GM18861 (cell line): ENCODE results near the gene KIF6.

ENCODE experiments used
- ATAC-seq: cut with Tn5 transposase; IDR thresholded peaks from one replicate; pipeline ENCODE4 v1.9.1; 2021; ENCODE audit not compliant: unreplicated experiment

KIF6 gene

DNA sequence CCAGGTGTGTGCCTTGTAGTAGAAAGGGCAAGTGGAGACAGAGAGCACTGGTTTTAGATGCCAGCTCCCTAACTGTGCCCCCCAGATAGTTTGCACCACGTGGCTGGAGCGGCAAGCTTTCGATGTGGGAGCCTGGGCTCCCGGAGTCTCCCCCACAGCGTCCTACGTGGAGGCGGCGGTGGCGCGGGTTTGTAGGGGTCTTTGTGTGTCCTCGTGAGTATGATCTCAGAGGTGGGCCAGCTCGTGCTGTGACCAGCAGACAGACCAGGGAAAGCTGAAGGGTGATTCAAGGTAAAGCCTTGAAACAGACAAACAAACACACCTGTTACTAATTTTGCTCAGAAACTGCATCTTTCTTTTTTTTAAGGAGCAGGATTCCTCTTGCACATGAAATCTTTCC is 397.1 kb downstream of the KIF6 start:
- no peak for ATAC-seq

DNA sequence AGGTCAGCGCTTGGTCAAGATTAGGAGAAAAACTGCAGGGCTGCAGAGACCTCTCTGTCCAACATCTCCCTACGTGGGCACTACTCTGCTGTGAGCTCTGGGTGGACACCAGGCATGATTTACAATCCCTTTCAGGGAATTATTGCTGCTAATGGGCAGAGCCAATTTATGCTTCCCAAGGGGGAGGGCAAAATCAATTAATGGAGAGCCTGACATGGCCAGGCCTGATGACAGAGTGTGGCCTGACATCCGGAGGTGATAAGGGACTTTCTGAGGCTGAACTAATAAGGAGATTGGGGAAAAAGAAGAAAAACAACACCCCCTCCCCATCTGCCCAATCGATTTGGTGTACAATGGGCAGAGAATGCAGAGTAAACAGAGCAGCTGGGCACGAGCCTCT is 397.7 kb downstream of the KIF6 start:
- no peak for ATAC-seq

DNA sequence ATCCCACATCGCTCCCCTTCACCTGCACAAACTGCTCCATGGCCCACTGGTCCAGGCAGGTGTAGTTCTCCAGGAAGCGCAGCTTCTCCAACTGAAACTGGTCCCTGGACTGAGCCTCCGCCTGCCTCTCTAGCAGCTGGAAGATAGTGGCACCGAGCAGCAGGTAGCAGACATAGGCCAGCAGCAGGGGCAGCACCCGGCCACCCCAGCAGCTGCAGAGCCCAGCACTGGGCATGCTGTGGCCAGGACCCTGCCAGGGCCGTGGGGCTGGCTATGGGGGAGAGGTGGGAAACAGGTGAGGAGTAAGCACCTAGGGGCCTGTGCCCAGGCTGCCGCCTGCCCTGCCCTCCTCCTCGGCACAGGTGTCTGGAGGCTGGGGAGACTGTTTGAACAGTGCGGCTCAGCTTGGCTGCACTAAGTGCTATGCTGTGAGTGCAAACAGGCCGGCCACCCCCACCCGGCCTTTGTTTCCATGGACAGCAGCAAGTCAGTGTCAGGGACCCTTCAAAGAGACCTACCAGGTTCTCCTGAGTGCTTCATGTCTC is 402.8 kb downstream of the KIF6 start, which contains the start of gene KCNK16:
KCNK16 (minus strand) TSS at position 397 of the 545 bp plus-strand sequence; CDS start at position 235, 162 bp downstream.
- no peak for ATAC-seq

DNA sequence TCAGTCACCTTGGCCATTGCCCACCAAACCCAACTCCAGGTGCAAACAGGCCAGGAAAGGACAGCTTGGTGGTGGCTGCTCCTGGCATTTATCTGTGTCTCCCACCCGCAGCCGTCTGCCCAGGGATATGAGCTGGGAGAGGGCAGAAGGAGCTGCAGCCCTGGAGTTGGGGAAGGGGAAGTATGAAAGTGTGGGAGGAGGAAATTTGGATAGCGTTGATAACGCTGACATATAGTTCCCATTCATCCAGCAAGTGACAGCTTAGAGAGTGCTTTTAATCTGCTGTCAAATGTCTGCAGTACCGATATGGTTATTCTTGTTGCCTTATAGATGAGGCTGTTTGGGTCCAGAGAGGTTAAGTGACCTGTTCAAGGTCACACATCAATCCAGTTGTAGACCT is 403.4 kb downstream of the KIF6 start:
- no peak for ATAC-seq

DNA sequence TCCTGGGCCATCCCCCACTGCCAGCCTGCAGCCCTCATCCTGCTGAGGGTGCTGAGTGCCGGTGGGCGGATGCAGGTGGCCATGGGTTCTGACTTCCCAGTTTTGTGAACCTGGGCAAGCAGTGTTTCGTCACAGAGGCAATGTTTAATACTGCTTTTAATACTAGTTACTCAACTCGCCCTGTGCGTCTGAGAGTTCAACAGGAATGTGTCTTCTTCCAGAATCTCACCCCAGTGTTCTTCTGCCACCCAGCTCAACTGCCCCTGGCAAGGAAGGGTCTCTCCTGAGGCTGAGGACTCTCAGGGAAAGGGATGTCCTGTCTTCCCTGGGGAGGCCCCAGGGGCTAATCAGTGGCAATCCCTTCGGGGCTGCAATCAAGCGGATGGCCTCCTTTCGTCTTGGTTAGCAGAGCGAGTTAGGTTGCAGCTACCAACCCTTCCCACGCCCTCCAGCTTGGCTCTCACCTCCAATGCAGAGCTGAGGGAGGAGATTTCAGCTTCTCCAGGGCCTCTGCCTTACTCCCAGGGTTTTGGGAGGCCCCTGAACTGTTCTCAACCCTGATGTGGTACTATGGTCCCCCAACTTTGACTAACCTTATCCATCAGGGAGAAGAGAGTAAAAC is 404.7 kb downstream of the KIF6 start:
- ATAC-seq, result no peak

DNA sequence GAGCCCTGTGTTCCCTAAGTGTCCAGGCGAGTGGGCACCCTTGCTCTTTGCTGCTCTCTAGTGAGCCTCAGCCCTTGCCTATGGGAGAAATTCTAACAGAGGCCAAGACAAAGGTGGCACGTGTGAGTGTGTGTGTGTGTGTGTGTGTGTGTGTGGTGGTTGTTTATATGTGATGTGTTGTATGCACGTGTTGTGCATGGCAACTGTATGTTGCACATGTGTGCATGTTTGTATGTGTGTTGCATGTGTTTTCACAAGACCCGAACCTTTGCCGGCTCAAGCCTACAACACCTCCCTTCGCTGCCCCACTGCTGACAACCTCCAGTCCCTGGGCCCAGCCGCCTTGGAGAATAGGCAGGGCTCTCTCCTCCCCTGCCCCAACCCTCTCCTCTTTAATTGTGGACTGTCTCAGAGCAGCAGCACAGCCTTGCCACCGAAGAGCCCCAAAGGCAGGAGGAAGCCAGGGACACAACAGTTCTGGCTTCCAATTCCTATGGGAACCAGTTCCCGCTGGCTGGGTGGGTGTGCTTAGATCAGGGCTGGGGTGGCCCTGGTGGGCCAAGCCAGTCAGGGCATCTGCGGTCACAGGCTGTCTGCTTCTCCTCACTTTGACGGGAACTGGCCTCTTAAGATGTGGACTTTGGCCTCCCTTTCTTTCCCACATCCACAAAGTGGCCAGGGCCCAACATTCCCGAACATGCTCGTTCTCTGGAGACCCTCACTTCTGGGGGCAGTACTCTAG is 405.4 kb downstream of the KIF6 start:
- ATAC-seq, result no peak

DNA sequence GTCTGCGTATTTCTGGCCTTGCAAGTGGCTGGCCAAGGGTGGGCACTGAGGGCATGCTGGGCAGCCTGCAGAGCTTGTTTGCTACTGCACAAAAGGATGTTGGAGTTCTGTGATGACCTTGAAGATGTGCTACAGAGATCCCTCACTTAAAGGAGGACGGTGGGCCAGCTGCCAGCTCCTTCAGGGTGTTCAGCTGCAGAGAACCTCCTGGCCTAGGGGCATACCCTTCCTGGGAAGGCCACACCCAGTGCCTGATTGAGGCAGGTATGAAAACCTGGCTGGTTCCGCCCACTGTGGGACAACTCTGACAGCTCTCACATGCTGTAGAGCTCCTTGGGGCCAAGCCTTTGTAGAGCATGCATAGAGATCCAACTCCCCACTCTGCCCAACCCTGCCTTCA is 408.0 kb downstream of the KIF6 start:
- no peak for ATAC-seq

DNA sequence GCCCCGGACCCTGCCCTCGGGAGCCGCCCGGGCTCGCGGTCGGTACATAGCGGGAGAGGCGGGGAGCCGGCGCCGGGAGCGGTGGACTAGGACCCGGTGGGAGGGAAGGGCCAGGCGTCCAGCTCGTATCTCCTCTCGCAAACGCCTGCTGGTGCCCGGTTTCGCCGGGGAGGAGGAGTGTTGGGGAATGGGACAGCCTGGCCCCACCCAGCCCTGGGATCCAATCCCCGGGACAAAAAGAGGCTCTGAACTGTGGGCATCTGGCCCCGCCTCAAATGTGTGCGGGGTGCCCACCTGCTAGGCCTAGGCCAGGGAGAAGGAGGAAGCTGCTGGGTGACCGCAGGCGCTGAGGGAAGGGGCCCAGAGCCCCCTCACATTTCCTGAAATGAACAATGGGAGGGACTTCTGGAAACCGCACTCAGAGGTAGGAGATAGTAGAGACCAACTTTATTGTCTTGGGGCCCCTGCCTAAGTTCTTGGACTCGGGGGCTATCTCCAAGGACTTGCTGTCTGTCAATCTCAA is 410.9 kb downstream of the KIF6 start, which contains the start of gene KCNK17:
KCNK17 (minus strand) TSS at position 147 of the 523 bp plus-strand sequence; CDS start at position 48, 99 bp downstream.
- no peak for ATAC-seq

DNA sequence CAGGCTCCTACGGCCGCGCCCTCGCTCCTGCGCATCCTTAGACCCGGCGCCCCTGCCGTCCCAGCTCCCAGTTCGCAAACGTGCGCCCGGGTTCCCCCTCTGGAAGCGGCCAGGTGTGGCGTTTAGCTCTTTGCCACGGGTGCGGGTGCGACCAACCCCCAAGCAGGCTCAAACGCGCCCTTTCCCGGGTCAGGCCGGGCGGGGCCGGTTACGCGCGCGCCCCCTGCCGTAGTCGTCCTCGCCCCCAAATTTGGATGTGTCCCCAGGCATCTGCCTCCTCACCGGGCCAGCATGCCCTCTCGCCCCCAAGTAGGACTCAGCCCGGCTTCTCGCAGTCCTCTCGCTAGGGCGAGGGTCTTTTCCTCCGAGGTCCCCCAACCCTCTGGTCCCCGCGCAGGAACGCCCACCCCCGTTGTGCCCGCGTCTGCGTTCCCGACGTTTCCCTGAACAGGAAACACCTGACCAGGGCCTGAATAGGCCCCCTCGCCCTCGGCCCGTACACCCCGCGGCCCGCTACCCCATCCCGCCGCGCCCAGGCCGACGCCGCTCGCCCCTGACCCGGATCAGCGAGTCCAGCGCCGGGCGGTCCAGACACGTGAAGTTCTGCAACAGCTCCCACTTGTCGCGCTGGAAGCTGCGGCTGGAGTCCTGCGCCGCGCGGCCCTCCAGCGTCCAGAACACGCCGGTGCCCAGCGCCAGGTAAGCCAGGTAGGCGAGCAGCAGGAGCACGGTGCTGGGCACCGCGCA is 411.5 kb downstream of the KIF6 start:
- ATAC-seq, result no peak

DNA sequence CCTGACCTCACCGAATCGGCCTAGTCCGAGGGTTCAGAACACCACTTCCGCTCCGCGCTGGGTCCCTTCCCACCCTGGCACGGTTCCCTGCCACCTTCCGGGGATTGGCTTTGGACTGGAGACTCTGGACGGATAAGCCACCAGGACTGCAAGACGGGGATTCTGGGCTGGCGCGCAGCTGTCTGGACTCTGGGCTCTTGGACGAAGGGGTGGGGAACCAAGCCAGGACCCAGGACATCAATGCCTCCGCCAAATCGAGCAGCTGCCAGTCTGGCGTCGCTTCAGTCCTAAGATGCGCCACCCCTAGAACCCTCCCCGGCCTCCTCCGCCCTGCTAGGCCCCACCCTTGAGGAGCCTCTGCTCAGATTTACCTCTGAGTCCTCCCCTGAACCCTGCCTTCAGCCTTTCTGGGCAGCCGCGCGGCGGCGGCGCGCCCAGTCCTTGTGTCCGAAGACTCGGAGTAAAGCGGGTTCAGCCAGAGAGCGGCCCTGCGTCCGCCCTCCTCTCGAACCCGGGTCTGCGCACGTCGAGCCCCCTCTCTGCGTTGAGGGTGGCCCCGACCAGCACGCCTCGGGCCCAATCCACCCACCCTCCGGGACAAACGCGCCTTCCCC is 412.2 kb downstream of the KIF6 start:
- no peak for ATAC-seq

DNA sequence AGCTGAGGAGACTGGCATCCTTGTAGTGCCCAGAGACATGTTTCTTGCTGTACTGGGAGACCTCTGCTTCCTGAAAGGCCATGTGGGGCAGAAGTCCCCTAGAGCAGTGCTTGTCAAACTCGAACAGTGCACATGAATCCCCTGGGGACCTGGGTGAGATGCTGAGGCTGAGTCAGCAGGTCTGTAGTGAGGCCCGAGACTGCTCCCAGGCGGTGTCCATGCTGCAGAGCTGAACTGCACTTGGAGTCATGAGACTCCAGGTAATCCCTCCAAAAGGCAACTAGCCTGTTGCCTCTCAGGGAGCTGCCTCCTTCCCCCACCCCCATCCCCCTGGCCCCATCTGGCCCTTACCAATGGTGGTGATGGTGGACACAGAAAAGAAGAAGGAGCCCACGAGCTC is 414.7 kb downstream of the KIF6 start:
- ATAC-seq, result no peak

DNA sequence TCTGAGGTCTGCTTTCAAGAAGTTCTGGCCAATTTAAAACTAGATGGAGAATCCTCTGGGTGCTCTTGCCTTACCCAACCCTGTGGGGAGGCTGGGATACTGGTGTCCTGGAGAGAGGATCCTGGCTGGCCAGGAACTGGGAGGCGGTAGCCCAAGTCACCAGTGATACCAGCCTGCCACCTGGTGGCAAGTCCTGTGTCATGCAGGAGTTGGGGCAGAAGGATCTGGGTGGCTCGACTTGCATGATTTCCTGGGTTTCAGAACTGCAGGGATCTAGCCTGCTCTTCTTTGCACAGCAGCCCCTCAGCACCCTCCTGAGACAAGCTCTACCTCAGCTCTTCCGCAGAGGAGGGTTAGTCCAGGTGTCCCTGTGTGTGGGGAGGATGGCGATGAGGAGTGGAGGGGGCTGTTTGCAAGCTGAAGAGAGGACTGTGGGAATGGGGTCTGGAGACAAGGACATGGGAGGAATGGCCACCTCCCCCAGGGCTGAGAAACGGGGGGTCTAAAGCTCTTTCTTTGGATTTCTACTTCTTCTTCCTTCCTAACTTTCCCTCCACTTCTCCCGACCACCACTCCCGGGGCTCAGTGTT is 415.2 kb downstream of the KIF6 start:
- no peak for ATAC-seq

DNA sequence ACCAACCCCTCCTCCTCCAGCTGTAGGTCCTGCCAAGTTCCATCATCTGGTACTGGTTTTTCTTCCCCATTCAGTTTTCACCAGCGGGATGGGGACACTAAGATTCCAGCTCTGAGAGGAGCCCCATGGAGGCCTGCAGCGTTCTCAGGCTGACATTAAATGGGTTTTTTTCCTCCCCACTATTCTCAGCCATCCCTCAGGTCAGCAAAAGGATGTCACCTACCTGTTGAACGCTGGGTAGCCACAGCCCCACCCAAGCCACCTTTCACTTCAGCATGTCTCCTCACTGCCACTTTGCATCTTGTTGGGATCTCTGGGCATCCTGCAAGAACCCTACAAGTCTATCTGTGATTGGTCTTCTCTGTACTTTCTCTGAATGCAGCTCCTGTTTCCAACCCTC is 417.7 kb downstream of the KIF6 start:
- ATAC-seq, result no peak

DNA sequence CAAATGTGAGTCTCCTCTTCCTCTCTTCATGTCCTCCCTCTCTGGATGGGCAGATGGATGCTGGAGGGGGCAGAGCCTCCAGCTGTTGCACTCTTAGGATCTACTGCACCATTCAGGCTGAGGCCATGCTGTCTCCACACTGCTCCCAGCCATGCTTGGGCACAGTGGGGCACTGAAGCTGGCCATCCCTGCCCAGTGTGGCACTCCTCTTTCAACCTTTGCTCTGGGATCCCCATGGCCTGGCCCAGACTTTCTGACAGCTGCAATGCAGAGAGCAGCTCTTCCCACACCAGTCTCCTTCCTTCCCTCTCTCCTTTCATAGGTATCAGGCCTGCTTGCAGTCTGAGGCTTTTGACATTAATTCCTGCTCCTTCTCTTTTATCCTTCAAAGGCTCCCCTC is 420.3 kb downstream of the KIF6 start:
- ATAC-seq, result no peak

DNA sequence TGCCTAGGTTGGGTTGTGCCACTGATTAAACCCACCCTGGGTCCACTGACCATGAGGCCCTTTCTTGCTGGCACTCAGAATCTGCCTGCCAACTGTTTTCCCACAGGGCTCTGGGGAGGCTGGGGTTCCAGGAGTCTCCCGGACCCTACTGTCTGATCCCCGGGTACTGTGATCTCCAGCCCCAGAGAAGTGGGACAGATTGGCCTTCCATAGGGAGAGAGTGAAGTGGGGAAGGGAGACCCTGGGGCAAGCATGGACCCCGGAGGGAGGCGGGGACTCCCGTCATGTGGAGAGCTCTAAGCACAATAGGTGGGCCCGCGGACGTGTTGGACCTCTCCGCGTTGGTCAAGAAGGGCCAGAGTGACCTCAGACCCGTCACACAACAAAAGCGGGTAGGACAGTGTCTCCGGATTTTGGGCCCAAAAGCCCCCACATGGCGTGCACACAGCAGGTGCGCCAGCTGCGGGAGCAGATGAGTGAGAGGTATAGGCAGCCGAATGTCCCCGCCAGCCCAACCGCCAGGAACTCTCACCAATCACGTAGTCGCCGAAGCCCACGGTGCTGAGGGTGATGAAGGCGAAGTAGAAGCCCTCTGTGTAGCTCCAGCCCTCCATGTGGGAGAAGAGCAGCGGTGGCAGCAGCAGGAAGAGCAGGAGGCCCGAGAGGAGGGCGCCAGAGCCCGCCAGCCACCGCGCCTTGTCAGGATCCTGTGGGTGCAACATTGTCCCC is 421.6 kb downstream of the KIF6 start:
- ATAC-seq, result no peak

DNA sequence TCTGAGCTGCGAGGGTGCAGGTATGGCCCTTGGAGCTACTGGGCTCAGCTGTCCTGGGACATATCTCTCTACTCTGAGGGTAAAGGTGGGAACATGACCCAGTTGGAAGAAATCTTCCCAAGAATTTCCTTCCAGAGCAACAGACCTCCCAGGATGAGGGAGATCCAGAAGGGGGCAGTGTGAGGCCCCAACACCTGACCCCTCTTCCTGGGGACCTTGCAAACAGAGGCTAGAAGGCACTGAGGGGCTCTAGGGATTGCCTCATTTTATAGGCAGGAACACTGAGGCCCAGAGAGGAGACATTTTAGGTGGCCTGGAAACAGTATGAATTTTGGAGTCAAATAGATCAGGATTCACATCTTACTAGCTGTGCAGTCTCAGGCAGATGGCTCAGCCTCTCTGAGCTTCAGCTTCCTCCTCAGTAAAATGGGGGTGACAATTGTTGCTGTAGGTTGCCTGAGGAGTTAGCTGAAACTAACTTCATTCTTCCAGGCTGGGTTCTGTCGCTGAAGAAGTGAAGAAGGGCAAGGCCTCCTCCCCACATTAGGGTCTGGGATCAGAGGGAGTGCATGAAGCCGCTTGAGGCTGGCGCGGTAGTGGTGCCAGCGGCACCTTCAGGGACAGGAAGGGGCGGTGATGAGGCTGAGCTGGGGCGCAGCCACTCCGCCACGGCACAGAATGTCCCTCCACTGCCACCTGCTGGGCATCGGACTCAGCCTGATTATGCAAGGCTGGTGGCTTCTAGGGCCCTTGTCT is 422.4 kb downstream of the KIF6 start:
- ATAC-seq, result peak; percentile 84

DNA sequence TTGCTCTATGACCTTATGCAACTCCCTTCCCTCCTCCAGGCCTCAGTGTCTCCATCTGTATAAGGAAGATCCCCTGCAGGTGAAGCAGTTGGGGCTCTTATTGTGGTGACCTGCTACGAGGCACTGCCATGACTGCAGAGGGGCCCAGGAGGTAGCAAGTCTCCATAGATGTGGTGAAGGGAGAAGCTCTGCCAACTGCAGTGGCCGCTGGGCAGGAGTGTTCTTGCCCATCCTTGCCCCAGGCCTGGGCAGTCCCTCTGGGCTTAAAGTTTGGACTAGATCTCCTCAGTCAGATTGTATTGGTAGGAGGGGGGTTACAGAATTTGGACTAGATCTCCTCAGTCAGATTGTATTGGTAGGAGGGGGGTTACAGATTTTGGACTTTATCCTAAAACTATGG is 423.2 kb downstream of the KIF6 start:
- no peak for ATAC-seq

DNA sequence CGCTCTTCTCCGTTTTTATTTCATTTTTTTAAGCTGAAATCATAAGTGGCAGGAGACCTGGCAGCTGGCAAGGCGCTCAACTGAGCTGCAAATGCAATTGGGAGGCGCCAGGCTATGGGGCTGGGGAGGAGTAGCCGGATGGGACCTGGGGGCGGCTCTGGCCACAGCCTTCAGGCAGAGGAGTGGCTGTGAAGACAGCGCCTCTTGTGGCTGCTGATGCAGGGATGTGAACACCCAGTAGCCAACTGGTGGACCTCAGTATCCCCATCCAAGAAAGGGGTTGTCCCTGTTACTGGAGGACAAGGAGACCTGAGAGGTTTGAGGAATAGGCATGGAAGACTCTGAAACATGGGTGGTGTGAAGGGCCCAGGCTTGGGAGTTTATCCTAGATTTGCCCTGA is 423.6 kb downstream of the KIF6 start:
- no peak for ATAC-seq

DNA sequence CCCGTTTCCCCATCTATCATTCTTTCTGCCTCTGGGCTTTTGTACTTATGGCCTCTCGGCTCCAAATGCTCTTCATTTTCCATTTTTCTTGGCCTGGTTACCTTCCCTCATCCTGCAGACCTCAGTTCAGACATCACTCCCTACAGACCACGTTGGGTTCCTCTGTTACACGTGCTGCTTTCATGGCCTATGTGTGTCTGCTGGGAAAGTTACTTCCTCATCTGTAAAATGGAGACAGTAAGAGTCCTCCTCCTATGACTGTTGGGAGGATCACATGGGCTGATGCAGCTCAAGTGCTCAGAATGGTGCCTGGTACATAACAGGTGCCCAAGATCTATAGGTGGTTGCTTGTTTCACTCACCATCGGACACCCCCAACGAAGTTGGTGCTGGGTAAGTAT is 424.5 kb downstream of the KIF6 start:
- ATAC-seq, result no peak
